ENCODE measurements around the gene PCDH9.

PCDH9 gene

DNA sequence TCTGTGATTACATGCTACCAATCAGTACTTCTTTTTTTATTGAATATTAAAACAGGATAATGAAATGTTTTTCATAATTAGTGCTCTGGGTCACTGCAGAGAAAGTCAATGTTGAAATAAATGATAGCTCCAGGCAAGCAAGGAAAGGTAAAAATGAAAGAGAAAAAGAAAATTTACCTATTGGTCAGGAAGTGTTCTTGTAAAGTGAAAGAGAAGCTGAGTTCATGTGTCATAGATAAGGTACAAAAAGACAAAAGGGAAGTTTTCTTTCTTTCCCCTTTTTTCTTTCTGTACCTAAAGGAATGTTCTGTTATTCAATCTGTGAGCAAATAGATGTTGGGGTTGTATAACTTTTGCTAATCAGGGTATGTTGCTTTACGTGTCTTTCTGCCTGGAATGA, 197.0 kb downstream of the PCDH9 start:
- no peak for DNase-seq (ENCODE audit: low read depth in 2 of 2)

DNA sequence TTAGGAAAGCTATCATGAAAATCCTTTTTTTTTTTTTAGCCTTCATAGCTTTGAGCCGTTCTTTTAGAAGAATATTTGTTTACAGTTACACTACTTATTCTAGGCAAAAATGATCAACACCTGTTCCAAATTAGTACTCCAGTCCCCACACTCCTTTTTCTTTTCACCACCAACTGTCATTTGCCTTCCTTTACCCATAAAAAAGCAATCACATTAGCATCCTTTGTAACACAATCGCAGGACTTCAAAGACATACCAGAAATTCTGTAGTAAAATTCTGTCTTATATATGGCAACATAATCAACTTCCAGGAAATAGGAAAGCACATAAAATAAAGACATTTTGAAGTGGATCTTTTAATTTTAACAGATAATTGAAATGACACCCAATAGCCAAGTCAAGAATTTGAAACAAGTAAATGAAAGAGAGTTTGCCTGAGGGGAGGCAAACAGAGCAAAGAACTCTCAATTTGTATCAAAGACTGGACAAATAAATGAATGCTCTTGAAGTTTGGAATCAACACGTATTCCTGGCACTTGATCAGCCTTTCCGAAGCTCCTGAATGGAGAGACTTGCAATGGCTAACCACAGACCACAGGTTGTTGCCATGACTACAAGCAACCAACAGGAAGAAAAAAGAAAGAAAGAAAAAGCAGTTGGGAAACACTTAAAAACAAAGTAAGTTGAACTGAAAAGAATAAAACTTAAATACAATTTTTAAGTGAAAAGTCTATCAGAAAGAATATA, 206.8 kb downstream of the PCDH9 start:
- DNase-seq (ENCODE audit: low read depth in 2 of 2) = no peak

DNA sequence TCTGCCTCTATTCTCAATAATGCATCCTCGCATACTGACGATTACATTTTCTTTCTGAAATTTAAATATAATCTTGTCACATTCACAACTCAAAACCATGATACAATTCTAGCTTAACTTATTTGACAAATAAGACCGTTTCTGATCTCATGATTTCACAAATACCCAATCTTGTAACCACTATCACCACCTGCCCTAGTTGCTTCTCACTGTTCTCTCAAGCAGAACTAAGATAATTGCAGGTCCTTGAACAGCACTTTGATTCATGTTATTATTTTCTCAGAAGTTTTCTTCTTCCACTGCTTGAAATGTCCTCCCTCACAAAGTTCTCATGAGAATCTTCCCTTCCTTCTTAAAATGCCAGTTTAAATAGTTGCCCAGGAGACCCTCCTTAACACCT, 211.4 kb downstream of the PCDH9 start:
- no peak for DNase-seq (ENCODE audit: low read depth in 2 of 2)

- DNase-seq (ENCODE audit: low read depth in 2 of 2) = no peak
Observed at GRCh38 chr13:67017276-67017675, 212.9 kb downstream of the PCDH9 start.

DNA sequence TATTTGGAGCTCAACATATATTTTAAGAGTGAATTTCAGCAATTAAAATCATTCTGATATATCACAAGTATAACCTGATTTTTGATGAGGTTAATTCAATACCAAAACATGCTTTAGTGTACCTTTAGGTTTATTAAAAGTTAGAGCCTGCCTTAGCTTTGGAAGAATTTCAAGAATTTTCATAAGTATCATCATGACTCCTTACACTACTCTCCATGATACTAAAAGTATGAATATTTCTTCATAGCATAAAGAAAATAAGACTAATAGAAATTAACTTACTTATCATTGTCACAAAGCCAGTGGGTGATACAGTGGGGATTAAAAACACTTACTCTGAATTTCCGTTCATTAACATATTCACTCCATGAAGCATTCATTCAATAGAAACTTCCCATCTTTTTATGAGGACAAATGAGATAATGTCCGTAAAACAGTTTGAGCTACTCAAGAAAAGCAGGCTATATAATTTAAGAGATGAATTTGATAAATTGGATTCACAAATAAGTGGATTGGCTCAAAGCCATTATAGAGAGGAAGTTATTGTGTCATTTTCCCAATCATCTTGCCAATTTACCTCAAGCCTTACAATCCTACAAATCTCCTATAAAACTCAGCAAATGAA, 214.0 kb downstream of the PCDH9 start:
- no peak for DNase-seq (ENCODE audit: low read depth in 2 of 2)

GRCh38 chr13:67014399-67014798, 215.7 kb downstream of the PCDH9 start:
- no peak for DNase-seq (ENCODE audit: low read depth in 2 of 2)

DNA sequence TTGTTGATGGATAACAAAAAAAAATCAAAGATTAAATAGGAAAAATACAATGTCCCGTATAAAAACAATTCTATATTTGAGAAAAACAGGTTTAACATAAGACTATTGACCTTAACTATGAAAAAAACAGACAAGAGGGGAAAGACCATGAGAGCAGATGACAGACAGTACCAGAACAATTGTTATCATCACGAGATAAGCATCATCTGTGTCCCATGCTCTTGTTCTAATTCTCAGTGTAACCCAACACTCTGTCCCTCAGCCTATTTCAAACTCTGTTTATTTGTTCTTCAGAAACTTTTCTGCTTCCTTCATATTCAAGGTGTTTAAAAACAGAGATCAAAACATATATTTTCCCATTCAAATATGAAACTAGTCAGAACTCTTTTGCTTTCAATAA, 216.4 kb downstream of the PCDH9 start:
- DNase-seq (ENCODE audit: low read depth in 2 of 2) = no peak

DNA sequence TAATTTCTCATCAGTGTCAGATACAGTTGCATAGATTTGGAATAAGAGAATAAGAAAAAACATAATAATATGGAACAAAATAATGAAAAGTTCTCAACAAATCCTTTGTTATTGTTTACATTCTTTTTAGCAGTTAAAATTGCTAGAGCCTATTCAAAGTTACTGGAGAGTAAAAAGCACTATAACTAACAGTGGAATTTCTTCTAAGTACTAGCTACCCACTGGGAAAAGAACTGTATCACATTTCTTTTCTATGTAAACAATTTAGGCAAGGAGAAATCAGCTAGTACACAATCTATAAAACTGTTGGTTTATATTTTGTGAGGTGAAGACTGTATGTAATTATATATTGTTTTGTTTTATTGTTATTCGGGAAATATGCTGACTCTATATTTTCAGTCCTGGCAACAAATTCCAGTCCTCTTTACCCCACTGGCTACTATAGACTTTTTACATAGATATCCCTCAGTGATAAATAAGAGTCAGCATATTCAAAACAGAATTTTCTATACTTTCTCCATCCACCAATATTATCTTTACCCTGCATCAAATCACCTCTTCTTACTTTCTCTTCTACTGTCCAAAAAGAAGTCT, 222.0 kb downstream of the PCDH9 start:
- DNase-seq (ENCODE audit: low read depth in 2 of 2) = no peak

DNA sequence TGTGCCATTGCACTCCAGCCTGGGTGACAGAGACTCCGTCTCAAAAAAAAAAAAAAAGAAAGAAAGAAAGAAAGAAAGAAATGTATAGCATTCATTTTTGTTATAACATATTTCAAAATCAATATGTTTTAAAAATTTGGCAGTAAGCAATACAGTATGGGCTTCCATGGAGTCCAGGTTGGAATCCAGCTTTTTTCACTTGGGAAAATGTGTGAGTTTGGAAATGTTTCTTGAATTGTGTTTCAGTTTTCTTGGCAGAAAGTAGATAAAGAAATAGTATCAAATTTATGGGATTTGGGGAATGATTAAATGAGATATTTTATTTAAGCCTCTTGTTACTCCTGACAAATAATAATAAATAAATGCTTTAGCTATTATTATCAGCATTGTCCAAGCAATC, 225.6 kb downstream of the PCDH9 start:
- no peak for DNase-seq (ENCODE audit: low read depth in 2 of 2)

- no peak for DNase-seq (ENCODE audit: low read depth in 2 of 2)
Observed at GRCh38 chr13:67003743-67004142, 226.4 kb downstream of the PCDH9 start.

- DNase-seq (ENCODE audit: low read depth in 2 of 2) = no peak
Observed at GRCh38 chr13:67001363-67001762, 228.8 kb downstream of the PCDH9 start.

GRCh38 chr13:66996503-66996902, 233.6 kb downstream of the PCDH9 start:
- DNase-seq (ENCODE audit: low read depth in 2 of 2) = no peak

GRCh38 chr13:66995203-66995611, 234.9 kb downstream of the PCDH9 start:
- DNase-seq (ENCODE audit: low read depth in 2 of 2) = no peak

DNA sequence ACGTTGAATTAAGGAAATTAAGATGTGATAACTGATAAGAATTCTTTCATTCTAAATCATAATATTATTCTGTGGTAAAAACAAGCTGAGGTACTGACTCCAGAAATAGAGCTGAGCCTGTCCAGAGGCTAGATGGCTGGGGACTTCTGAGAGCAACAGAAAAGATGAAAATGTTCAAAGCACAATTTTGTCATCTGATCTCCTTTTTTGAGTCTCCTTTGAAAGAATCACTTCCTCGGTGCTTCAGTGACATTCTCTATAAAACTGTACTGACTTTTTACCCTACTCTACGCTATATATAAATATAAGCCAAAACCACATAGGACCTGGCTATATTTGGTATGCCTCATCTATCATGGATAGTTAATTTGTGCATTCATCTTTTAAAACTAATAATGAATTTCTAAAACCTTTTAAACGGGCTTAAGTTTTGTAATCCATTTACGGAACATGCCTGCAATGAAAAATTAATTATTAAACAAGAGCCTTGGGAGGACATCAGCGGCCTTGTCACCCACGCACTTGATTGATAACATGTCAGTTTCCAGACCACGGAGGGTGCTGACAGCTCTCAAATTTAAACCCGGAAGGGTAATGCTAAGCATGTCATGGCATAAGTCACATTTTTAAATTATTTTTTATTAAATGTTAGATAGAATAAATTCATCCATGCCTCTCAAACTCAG, 235.5 kb downstream of the PCDH9 start:
- DNase-seq (ENCODE audit: low read depth in 2 of 2) = no peak

DNA sequence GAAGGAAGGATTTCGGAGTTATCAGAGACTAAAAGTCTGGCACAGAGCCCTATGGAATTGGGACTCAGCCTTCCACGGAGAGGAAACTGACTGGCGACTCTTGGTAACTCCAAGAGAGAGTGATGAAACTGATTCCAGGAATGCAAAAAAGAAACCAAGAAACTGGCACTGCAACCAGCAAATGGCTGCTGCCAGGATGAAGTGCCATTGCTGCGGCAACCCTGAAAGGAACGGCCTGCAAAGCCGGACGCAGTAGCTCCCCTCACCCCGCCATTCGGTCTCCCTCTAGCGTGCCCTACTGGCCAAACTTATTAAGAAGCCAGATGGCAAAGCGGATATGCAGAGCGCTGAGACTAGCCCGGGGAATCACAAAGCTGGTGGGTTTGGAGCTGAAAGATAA, 236.0 kb downstream of the PCDH9 start:
- no peak for DNase-seq (ENCODE audit: low read depth in 2 of 2)

GRCh38 chr13:66992719-66993118, 237.4 kb downstream of the PCDH9 start:
- DNase-seq (ENCODE audit: low read depth in 2 of 2) = no peak

DNA sequence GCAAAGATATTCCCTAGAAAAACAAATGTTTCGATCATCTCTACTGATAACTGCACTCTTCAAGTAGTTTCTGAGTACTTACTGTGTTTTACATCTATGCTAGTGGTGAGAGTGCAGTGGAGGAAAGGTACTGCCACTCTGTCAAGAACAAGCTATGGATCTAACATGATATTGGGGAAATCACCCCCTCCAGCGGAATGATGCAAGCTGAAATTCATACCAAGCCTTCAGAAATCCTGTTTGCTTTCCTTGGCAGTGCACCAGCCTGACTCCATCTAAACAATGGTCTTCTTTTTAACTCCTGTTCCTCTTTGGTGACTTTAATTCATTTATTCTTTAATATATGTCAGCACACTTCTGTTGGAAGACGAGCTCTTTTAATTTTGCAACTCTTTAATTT, 238.0 kb downstream of the PCDH9 start:
- DNase-seq (ENCODE audit: low read depth in 2 of 2) = no peak

DNA sequence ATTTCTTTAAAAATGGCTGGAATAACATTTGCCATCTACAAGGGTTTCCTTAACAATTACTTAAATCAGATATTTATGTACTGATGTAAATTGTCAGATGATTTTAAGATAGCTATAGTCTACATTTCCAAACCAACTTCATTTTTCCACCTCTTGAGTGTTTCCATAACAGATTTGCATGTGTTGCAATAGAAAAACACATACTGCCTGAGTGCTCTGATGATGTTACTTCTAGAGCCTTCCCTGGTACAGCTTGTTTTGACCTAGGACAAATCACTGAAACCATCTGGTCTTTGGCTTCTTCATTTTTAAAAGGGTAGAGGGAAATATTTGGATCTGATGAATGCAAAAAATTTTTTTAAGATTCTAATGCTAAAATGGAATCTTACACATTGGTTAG, 245.9 kb downstream of the PCDH9 start:
- DNase-seq (ENCODE audit: low read depth in 2 of 2) = no peak

- no peak for DNase-seq (ENCODE audit: low read depth in 2 of 2)
Observed at GRCh38 chr13:66981912-66982311, 248.2 kb downstream of the PCDH9 start.

GRCh38 chr13:66977161-66977560, 253.0 kb downstream of the PCDH9 start:
- DNase-seq (ENCODE audit: low read depth in 2 of 2) = no peak

DNA sequence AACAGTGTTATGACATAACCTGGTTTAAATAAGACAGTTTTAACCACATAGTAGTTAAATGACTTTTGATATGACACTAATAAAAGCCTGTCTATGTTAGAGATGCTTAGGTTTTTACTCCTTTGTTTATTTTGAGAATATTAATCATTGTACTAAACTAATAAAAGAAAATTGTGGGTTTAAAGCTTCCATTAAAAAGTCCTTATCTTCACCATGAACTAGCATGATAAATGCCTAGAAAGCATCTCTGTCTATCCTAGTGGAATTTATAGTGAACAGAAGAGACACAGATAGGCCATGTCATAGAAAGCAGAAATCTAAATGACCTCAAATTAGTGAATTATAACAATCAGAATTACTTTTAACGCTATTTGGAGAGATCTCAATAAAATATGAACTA, 255.2 kb downstream of the PCDH9 start:
- no peak for DNase-seq (ENCODE audit: low read depth in 2 of 2)

DNA sequence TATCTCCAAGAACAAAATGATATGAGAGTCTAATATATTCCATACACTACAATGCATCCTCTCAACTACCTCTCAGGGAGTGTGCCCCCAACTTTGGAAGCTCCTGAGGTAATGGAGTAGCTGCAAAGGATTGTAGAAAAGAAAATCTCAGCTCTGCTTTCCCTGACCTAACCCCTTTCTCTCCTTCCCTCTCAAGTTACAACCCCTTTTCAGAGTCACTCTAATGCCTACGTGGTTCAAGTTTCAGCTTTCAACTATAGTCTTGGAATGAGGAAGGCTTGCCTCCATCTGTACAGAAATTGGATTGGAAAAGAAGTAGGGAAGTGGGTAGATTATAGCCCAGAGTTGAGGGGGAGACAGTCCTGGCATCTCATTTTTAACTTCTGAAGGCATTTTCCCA, 256.0 kb downstream of the PCDH9 start:
- DNase-seq (ENCODE audit: low read depth in 2 of 2) = no peak

- no peak for DNase-seq (ENCODE audit: low read depth in 2 of 2)
Observed at GRCh38 chr13:66972659-66973058, 257.5 kb downstream of the PCDH9 start.
